SU-DHL-6 (cell line): ENCODE results near the gene FGA.

Experiments used
- H2AFZ ChIP-seq: fragments of 200-600 bp; sonication (generic); 2 replicates; pipeline ENCODE4 v1.6.1; 2014; ENCODE audit warnings: low read depth, mild to moderate bottlenecking, moderate library complexity, mixed read lengths, antibody characterized with exemption, low read length; ENCODE audit not compliant: severe bottlenecking
- H3F3A ChIP-seq: fragments of 200-600 bp; shearing (Covaris generic); 2 replicates; pipeline ENCODE4 v1.6.0; 2016; ENCODE audit warnings: antibody characterized with exemption, mild to moderate bottlenecking; ENCODE audit not compliant: insufficient read depth
- H3K27ac ChIP-seq: fragments of 200-600 bp; sonication (generic); 2 replicates; pipeline ENCODE4 v1.5.1; 2016; ENCODE audit warnings: low read depth, mild to moderate bottlenecking, low read length, moderate library complexity, mixed read lengths
- H3K27me3 ChIP-seq: fragments of 200-600 bp; sonication (generic), shearing (Covaris generic); 2 replicates; pipeline ENCODE4 v1.6.0; 2014; ENCODE audit warnings: mild to moderate bottlenecking, low read length
- H3K36me3 ChIP-seq: fragments of 200-600 bp; sonication (generic); 2 replicates; pipeline ENCODE4 v1.6.1; 2014; ENCODE audit warnings: mild to moderate bottlenecking, low read length, mixed read lengths
- H3K4me2 ChIP-seq: fragments of 300-600, 200-600 bp; shearing (Covaris generic), sonication (generic); 2 replicates; pipeline ENCODE4 v1.6.0; 2014; ENCODE audit warnings: low read length, low read depth, mild to moderate bottlenecking; ENCODE audit not compliant: poor library complexity, severe bottlenecking
- H3K4me3 ChIP-seq: fragments of 200-600 bp; sonication (generic); 2 replicates; pipeline ENCODE4 v1.5.1; 2014; ENCODE audit warnings: antibody characterized with exemption, low read length, mild to moderate bottlenecking, mixed read lengths; ENCODE audit not compliant: insufficient read depth, poor library complexity, severe bottlenecking
- H3K79me2 ChIP-seq: fragments of 200-600 bp; sonication (generic); 2 replicates; pipeline ENCODE4 v1.6.1; 2014; ENCODE audit warnings: mild to moderate bottlenecking, low read length, moderate library complexity; ENCODE audit not compliant: insufficient read depth
- H3K9ac ChIP-seq: fragments of 200-600 bp; sonication (generic); 2 replicates; pipeline ENCODE4 v1.7.0; 2014; ENCODE audit warnings: mild to moderate bottlenecking, low read length
- H3K9me2 ChIP-seq: fragments of 200-600 bp; sonication (generic); replicated peaks from 2 replicates; pipeline ENCODE4 v1.6.1; 2014; ENCODE audit warnings: low read length; ENCODE audit not compliant: insufficient read depth
- H3K9me3 ChIP-seq: fragments of 200-600 bp; sonication (generic); 2 replicates; pipeline ENCODE4 v1.6.1; 2014; ENCODE audit warnings: low read length, mixed read lengths; ENCODE audit not compliant: insufficient read depth
- H4K20me1 ChIP-seq: fragments of 200-600 bp; sonication (generic); 2 replicates; pipeline ENCODE4 v1.6.1; 2014; ENCODE audit warnings: low read depth, mild to moderate bottlenecking, antibody characterized with exemption, low read length, moderate library complexity, mixed read lengths
- CTCF ChIP-seq: fragments of 200-600 bp; sonication (generic); IDR thresholded peaks from one replicate; pipeline ENCODE4 v1.5.1; 2017; ENCODE audit warnings: antibody characterized with exemption, mild to moderate bottlenecking, low read length, moderate library complexity; ENCODE audit not compliant: insufficient read depth, poor library complexity, severe bottlenecking
- EZH2phosphoT487 ChIP-seq: fragments of 200-600 bp; sonication (generic), shearing (Covaris generic); conservative IDR thresholded peaks from 2 replicates; pipeline ENCODE4 v1.6.1; 2018; ENCODE audit warnings: mild to moderate bottlenecking, antibody characterized with exemption, low read length, moderate library complexity, mixed read lengths

Gene FGA

GRCh38 chr4:154609532-154609931 is 19.0 kb upstream of the FGA start:
- Histone ChIP-seq H3F3A (no peaks in the 10 kb centered on the region), H3K4me2 (no peak overlapping the region), H3K4me3 (no peak overlapping the region), H2AFZ (no peak overlapping the region), H3K9me2 (no peaks in the 10 kb centered on the region), H3K79me2 (no peaks in the 10 kb centered on the region), H4K20me1 (no peaks in the 10 kb centered on the region), H3K27me3 (no peaks in the 10 kb centered on the region), H3K27ac (no peak overlapping the region), H3K36me3 (no peaks in the 10 kb centered on the region), H3K9ac (no peak overlapping the region), H3K9me3 (no peaks in the 10 kb centered on the region)
- TF ChIP-seq CTCF (no peak), EZH2phosphoT487 (no peak)

GRCh38 chr4:154608361-154609252 is 18.1 kb upstream of the FGA start:
- no peak for TF ChIP-seq EZH2phosphoT487
- no peak for TF ChIP-seq CTCF
- no peaks in the 10 kb centered on the region for H3K9me2 ChIP-seq
- no peaks in the 10 kb centered on the region for H3K9me3 ChIP-seq
- no peaks in the 10 kb centered on the region for H3K79me2 ChIP-seq
- no peak overlapping the region for H2AFZ ChIP-seq
- no peaks in the 10 kb centered on the region for H3K36me3 ChIP-seq
- no peak overlapping the region for H3K4me2 ChIP-seq
- no peak overlapping the region for H3K27ac ChIP-seq
- no peaks in the 10 kb centered on the region for H3F3A ChIP-seq
- H3K27me3 ChIP-seq: no peaks in the 10 kb centered on the region
- H3K4me3 ChIP-seq: no peak overlapping the region
- no peak overlapping the region for H3K9ac ChIP-seq
- H4K20me1 ChIP-seq: no peaks in the 10 kb centered on the region

GRCh38 chr4:154606728-154607723 is 16.5 kb upstream of the FGA start:
- no peaks in the 10 kb centered on the region for H4K20me1 ChIP-seq
- no peak overlapping the region for H3K4me2 ChIP-seq
- no peak overlapping the region for H2AFZ ChIP-seq

More at GRCh38 chr4:154606728-154607723, 16.5 kb upstream of the FGA start:
- Histone ChIP-seq H3K27me3 (no peaks in the 10 kb centered on the region), H3K79me2 (no peaks in the 10 kb centered on the region), H3K27ac (no peak overlapping the region), H3K9me3 (no peaks in the 10 kb centered on the region), H3F3A (no peaks in the 10 kb centered on the region), H3K9ac (no peak overlapping the region), H3K9me2 (no peaks in the 10 kb centered on the region), H3K4me3 (no peak overlapping the region), H3K36me3 (no peaks in the 10 kb centered on the region)
- TF ChIP-seq CTCF (no peak), EZH2phosphoT487 (no peak)
